Stomach (tissue), 4 donors: ENCODE measurements around the gene C4orf17.

ENCODE experiments used
- POLR2AphosphoS5 ChIP-seq, 3 donors: sonication (generic); formaldehyde crosslinking; IDR thresholded peaks; one replicate each; pipeline ENCODE4 v1.6.1; 2016; ENCODE audit warnings: antibody characterized with exemption in 3 of 3
- TF ChIP-seq, protein P1 (sequence below), 7 experiments: fragments of 450-650 bp in 4 of 7; fragments of 200-600 bp in 3 of 7; sonication (generic) in 3 of 7; IDR thresholded peaks; one replicate each; pipeline ENCODE4 v1.5.1; 2016 to 2019; ENCODE audit warnings: antibody characterized with exemption in 7 of 7, control low read depth in 2 of 7, mild to moderate bottlenecking in 1 of 7

DNA sequence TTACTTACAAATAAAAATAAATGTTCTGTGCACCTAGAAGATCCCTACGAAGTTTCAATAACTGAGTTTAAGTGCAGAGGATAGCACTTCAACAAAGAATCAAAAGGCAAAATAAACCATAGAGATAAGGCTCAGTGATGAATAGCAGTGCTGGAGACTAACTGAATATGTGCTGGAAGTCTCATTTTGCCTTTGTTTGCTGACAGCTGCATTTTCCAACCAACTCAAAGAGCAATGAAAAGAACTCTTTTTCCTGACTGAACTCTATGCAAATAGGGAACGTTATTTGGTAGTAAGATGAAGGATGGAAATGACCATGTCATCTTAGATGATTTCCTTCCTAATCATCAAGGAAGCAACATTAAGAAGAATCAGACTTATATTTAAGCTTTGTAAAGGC is 42.9 kb upstream of the C4orf17 start:
- no peak for TF ChIP-seq POLR2AphosphoS5 (IDR thresholded peaks at IDR 0.05)
- TF ChIP-seq, protein P1, sequence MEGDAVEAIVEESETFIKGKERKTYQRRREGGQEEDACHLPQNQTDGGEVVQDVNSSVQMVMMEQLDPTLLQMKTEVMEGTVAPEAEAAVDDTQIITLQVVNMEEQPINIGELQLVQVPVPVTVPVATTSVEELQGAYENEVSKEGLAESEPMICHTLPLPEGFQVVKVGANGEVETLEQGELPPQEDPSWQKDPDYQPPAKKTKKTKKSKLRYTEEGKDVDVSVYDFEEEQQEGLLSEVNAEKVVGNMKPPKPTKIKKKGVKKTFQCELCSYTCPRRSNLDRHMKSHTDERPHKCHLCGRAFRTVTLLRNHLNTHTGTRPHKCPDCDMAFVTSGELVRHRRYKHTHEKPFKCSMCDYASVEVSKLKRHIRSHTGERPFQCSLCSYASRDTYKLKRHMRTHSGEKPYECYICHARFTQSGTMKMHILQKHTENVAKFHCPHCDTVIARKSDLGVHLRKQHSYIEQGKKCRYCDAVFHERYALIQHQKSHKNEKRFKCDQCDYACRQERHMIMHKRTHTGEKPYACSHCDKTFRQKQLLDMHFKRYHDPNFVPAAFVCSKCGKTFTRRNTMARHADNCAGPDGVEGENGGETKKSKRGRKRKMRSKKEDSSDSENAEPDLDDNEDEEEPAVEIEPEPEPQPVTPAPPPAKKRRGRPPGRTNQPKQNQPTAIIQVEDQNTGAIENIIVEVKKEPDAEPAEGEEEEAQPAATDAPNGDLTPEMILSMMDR (IDR thresholded peaks at IDR 0.05) = no peak
